GM12878 (cell line): ENCODE measurements around the gene NSUN5. TPM values are rescaled to one million over a fixed set of nuclear protein-coding genes. Genes with fewer than 3 reads are reported as not detected.

Experiments
- ATF7 ChIP-seq: fragments of 450-650 bp; IDR thresholded peaks from 2 replicates; pipeline ENCODE4 v1.6.1; 2016; ENCODE audit warnings: low read depth, mild to moderate bottlenecking
- EED ChIP-seq: sonication (generic); IDR thresholded peaks from 2 replicates; pipeline ENCODE4 v1.6.1; 2016; ENCODE audit warnings: antibody characterized with exemption, low read depth
- GABPA ChIP-seq: IDR thresholded peaks from 2 replicates; pipeline ENCODE4 v1.6.1; 2014; ENCODE audit warnings: antibody characterized with exemption, low read depth, mild to moderate bottlenecking, inconsistent platforms
- MEF2A ChIP-seq: IDR thresholded peaks from 2 replicates; pipeline ENCODE4 v1.6.1; 2011; ENCODE audit warnings: low read depth, mild to moderate bottlenecking, low read length, moderate library complexity; ENCODE audit not compliant: insufficient read depth
- MTA2 ChIP-seq: fragments of 450-650 bp; IDR thresholded peaks from 2 replicates; pipeline ENCODE4 v1.6.1; 2016; ENCODE audit warnings: low read depth, mild to moderate bottlenecking, moderate library complexity
- MYB ChIP-seq: fragments of 150-350 bp; IDR thresholded peaks from 2 replicates; pipeline ENCODE4 v1.6.1; 2014; ENCODE audit warnings: mild to moderate bottlenecking, low read depth, low read length, borderline replicate concordance
- NFXL1 ChIP-seq: fragments of 450-650 bp; IDR thresholded peaks from 2 replicates; pipeline ENCODE4 v1.6.1; 2017; ENCODE audit warnings: antibody characterized with exemption, mild to moderate bottlenecking, borderline replicate concordance
- POU2F2 ChIP-seq: IDR thresholded peaks from 3 replicates; pipeline ENCODE4 v1.6.1; 2011; ENCODE audit warnings: low read depth, mild to moderate bottlenecking, low read length, borderline replicate concordance
- SMAD1 ChIP-seq: fragments of 450-650 bp; IDR thresholded peaks from 2 replicates; pipeline ENCODE4 v1.6.1; 2018; ENCODE audit warnings: mild to moderate bottlenecking, low read depth; ENCODE audit not compliant: partially characterized antibody
- SPI1 ChIP-seq: IDR thresholded peaks from 2 replicates; pipeline ENCODE4 v1.6.1; 2011; ENCODE audit warnings: low read depth, mild to moderate bottlenecking, low read length, moderate library complexity, borderline replicate concordance; ENCODE audit not compliant: insufficient read depth
- STAT1 ChIP-seq: fragments of 450-650 bp; conservative IDR thresholded peaks from 2 replicates; pipeline ENCODE4 v1.6.1; 2014; ENCODE audit warnings: antibody characterized with exemption, mild to moderate bottlenecking
- YY1 ChIP-seq: IDR thresholded peaks from 2 replicates; pipeline ENCODE4 v1.6.1; 2011; ENCODE audit warnings: low read depth, mild to moderate bottlenecking, low read length
- ZBED1 ChIP-seq: IDR thresholded peaks from 2 replicates; pipeline ENCODE4 v1.6.1; 2016; ENCODE audit warnings: borderline replicate concordance
- ZSCAN29 ChIP-seq: fragments of 450-650 bp; IDR thresholded peaks from 2 replicates; pipeline ENCODE4 v1.6.1; 2017; ENCODE audit warnings: mild to moderate bottlenecking, moderate library complexity
- polyA plus RNA-seq, 11 experiments: library from polyadenylated mRNA; depleted of rRNA in 4 of 11; unstranded in 6 of 11; stranded (reverse) in 5 of 11; fragments of >200 nt; fragmentation: Nextera tagmentation in 4 of 11; fragmentation: Illumina TruSeq in 1 of 11; extraction: Ambion mirVana in 4 of 11; extraction: Trizol in 1 of 11; gene quantifications; 1 replicate in 1 of 11; 2 replicates in 10 of 11; pipeline versions ENCODE4 v1.2.1 to v1.2.3, GENCODE V29; 2011 to 2016; ENCODE audit warnings: inconsistent platforms in 2 of 11, missing spikeins in 2 of 11, low read depth in 1 of 11
- total RNA-seq, 4 experiments: library from RNA; depleted of rRNA in 3 of 4; stranded (reverse); fragments of >200 nt in 3 of 4; fragmentation: Illumina TruSeq in 1 of 4; extraction: Trizol in 1 of 4; gene quantifications; 2 replicates each; pipeline versions ENCODE4 v1.2.1 to v1.2.3, GENCODE V29; 2013 to 2021
- TF ChIP-seq, protein P1 (sequence below): fragments of 450-650 bp; IDR thresholded peaks from 2 replicates; pipeline ENCODE4 v1.6.1; 2017; ENCODE audit warnings: antibody characterized with exemption, mild to moderate bottlenecking, moderate library complexity
- TF ChIP-seq, protein P2 (sequence below): IDR thresholded peaks from 2 replicates; pipeline ENCODE4 v1.6.1; 2012; ENCODE audit warnings: improper control_type of control experiment, low read depth, low read length; ENCODE audit not compliant: insufficient replicate concordance
- TF ChIP-seq, protein P3 (sequence below): fragments of 450-650 bp; formaldehyde crosslinking; IDR thresholded peaks from 2 replicates; pipeline ENCODE4 v1.5.0; 2022; ENCODE audit warnings: mild to moderate bottlenecking, missing genetic modification characterization
- TF ChIP-seq, protein P4 (sequence below): fragments of 450-650 bp; IDR thresholded peaks from 2 replicates; pipeline ENCODE4 v1.6.1; 2016; ENCODE audit warnings: mild to moderate bottlenecking

NSUN5 gene
- total and polyA plus RNA-seq, 10 of the 15 experiments (the other 5 are each of a cell fraction or from before 2014, with no cell fraction given): 2.0 to 63.4 (median 38.2) TPM

DNA sequence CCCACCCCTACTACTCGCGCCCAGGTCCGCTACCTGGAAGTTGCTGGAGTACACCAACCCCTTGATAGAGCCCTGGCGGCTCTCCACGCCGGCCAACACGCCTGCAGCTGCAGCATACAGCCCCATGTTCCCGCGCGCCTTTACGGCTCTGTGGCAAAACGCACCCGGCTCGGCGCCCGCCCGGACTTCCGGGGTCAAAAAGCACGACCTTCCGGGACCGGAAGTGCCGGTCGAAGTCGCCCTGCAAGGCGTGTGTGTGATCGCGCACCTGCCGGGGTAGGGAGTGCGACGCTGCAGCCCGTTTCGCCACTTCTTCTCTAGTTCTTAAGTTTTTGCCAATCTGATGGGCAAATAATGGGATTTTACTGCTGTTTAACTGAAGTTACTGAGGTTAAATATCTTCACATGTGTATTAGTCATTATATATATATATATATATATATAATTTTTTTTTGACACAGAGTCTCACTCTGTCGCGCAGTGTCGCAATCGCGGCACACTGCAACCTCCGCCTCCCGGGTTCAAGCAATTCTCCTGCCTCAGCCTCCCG, at the start of gene NSUN5 (continued):
- TF ChIP-seq, protein P1, sequence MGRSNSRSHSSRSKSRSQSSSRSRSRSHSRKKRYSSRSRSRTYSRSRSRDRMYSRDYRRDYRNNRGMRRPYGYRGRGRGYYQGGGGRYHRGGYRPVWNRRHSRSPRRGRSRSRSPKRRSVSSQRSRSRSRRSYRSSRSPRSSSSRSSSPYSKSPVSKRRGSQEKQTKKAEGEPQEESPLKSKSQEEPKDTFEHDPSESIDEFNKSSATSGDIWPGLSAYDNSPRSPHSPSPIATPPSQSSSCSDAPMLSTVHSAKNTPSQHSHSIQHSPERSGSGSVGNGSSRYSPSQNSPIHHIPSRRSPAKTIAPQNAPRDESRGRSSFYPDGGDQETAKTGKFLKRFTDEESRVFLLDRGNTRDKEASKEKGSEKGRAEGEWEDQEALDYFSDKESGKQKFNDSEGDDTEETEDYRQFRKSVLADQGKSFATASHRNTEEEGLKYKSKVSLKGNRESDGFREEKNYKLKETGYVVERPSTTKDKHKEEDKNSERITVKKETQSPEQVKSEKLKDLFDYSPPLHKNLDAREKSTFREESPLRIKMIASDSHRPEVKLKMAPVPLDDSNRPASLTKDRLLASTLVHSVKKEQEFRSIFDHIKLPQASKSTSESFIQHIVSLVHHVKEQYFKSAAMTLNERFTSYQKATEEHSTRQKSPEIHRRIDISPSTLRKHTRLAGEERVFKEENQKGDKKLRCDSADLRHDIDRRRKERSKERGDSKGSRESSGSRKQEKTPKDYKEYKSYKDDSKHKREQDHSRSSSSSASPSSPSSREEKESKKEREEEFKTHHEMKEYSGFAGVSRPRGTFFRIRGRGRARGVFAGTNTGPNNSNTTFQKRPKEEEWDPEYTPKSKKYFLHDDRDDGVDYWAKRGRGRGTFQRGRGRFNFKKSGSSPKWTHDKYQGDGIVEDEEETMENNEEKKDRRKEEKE: no peak
- TF ChIP-seq EED: no peak
- no peak for TF ChIP-seq ZSCAN29
- TF ChIP-seq MEF2A: 0 out of 2 replicates have a peak, but pooled peaks have one; percentile 42
- no peak for TF ChIP-seq ATF7
- no peak for TF ChIP-seq SMAD1
- TF ChIP-seq GABPA: peak; percentile 92
- TF ChIP-seq STAT1: no peak
- peak; percentile 88 for TF ChIP-seq YY1
- TF ChIP-seq, protein P2, sequence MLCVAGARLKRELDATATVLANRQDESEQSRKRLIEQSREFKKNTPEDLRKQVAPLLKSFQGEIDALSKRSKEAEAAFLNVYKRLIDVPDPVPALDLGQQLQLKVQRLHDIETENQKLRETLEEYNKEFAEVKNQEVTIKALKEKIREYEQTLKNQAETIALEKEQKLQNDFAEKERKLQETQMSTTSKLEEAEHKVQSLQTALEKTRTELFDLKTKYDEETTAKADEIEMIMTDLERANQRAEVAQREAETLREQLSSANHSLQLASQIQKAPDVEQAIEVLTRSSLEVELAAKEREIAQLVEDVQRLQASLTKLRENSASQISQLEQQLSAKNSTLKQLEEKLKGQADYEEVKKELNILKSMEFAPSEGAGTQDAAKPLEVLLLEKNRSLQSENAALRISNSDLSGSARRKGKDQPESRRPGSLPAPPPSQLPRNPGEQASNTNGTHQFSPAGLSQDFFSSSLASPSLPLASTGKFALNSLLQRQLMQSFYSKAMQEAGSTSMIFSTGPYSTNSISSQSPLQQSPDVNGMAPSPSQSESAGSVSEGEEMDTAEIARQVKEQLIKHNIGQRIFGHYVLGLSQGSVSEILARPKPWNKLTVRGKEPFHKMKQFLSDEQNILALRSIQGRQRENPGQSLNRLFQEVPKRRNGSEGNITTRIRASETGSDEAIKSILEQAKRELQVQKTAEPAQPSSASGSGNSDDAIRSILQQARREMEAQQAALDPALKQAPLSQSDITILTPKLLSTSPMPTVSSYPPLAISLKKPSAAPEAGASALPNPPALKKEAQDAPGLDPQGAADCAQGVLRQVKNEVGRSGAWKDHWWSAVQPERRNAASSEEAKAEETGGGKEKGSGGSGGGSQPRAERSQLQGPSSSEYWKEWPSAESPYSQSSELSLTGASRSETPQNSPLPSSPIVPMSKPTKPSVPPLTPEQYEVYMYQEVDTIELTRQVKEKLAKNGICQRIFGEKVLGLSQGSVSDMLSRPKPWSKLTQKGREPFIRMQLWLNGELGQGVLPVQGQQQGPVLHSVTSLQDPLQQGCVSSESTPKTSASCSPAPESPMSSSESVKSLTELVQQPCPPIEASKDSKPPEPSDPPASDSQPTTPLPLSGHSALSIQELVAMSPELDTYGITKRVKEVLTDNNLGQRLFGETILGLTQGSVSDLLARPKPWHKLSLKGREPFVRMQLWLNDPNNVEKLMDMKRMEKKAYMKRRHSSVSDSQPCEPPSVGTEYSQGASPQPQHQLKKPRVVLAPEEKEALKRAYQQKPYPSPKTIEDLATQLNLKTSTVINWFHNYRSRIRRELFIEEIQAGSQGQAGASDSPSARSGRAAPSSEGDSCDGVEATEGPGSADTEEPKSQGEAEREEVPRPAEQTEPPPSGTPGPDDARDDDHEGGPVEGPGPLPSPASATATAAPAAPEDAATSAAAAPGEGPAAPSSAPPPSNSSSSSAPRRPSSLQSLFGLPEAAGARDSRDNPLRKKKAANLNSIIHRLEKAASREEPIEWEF: no peak
- TF ChIP-seq MTA2: 0 out of 2 replicates have a peak, but pooled peaks have one; percentile 12
- TF ChIP-seq, protein P3, sequence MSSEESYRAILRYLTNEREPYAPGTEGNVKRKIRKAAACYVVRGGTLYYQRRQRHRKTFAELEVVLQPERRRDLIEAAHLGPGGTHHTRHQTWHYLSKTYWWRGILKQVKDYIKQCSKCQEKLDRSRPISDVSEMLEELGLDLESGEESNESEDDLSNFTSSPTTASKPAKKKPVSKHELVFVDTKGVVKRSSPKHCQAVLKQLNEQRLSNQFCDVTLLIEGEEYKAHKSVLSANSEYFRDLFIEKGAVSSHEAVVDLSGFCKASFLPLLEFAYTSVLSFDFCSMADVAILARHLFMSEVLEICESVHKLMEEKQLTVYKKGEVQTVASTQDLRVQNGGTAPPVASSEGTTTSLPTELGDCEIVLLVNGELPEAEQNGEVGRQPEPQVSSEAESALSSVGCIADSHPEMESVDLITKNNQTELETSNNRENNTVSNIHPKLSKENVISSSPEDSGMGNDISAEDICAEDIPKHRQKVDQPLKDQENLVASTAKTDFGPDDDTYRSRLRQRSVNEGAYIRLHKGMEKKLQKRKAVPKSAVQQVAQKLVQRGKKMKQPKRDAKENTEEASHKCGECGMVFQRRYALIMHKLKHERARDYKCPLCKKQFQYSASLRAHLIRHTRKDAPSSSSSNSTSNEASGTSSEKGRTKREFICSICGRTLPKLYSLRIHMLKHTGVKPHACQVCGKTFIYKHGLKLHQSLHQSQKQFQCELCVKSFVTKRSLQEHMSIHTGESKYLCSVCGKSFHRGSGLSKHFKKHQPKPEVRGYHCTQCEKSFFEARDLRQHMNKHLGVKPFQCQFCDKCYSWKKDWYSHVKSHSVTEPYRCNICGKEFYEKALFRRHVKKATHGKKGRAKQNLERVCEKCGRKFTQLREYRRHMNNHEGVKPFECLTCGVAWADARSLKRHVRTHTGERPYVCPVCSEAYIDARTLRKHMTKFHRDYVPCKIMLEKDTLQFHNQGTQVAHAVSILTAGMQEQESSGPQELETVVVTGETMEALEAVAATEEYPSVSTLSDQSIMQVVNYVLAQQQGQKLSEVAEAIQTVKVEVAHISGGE (CRISPR knock-in tag): no peak
- TF ChIP-seq, protein P4, sequence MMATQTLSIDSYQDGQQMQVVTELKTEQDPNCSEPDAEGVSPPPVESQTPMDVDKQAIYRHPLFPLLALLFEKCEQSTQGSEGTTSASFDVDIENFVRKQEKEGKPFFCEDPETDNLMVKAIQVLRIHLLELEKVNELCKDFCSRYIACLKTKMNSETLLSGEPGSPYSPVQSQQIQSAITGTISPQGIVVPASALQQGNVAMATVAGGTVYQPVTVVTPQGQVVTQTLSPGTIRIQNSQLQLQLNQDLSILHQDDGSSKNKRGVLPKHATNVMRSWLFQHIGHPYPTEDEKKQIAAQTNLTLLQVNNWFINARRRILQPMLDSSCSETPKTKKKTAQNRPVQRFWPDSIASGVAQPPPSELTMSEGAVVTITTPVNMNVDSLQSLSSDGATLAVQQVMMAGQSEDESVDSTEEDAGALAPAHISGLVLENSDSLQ: no peak
- no peak for TF ChIP-seq ZBED1
- no peak for TF ChIP-seq NFXL1
- TF ChIP-seq SPI1: peak; percentile 24; the same call in 1 of the 2 replicates
- TF ChIP-seq POU2F2: peak; percentile 51
- TF ChIP-seq MYB: no peak
